ENCODE data around the gene MAN1C1. TPM values are rescaled to one million over a fixed set of nuclear protein-coding genes. Genes with fewer than 3 reads are reported as not detected.
"Not testable (repeated sequence)": the region's sequence is repeated elsewhere in the genome, so short reads cannot be mapped to it uniquely, and the experiment has no call there.

The MAN1C1 gene
- total RNA-seq, 1 experiment from 2014 or later = 1.6 TPM

DNA sequence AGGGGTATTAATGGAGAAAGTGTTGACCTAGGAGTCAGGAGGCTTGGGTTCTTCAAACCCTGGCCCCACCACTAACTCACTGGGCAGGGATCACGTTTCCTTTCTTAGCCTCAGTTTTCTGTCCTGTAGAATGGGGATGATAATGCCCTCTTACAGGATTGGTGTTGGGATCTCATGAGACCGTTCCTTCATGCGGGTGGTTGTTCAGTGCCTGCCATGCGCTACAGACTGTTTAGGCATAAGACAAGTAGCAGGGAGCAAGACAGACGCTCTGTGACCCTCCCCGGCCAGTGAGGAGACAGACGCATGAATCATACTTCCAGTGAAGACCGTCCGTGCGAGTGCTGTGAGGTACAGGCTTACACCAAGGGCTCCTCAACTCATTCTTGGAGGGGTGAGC lies 81.7 kb downstream of the MAN1C1 start:
- DNase-seq (ENCODE audit: low read depth) = peak; percentile 35

DNA sequence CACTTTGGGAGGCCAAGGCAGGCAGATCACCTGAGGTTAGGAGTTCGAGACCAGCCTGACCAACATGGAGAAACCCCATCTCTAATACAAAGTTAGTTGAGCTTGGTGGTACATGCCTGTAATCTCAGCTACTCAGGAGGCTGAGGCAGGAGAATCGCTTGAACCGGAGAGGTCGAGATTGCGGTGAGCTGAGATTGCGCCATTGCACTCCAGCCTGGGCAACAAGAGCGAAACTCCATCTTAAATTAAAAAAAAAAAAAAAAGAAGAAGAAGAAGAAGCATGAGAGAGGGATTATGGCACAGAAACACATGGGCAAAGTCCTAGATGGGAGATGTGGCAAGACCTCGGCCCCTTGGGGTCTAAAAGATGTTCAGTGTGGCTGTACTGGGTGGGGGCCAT lies 82.5 kb downstream of the MAN1C1 start:
- DNase-seq (ENCODE audit: low read depth) = not testable (repeated sequence)

DNA sequence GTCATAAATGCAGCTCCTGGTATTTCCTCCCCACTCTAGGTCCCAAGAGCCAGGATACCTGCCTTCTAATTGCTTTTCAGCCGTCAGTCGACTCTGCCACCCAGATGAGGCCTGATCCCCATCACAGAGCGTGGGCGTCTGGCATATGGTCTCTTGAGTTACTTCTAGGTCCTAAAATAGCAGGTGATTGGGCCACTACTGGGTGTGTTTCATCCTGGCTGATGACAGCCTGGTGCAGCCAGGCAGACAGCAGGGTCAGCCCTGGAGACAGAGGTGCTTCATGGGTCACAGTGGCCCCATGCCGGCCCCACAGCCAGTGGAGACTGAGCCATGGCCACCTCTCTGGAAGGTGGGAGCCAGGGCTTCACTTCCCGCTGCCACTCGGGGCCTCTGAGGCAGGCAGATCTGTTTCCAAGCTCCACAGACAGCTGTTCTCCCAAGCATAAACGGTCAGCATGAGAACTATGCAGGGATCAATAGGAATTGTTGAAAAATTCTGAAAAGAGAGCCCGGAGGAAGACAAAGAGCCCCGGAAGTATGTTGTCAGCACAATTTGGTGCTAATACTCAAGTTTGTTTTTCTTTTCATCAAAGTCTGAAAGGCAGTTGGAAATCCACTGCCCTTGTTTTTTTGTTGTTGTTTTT lies 83.0 kb downstream of the MAN1C1 start:
- no peak for DNase-seq (ENCODE audit: low read depth)

DNA sequence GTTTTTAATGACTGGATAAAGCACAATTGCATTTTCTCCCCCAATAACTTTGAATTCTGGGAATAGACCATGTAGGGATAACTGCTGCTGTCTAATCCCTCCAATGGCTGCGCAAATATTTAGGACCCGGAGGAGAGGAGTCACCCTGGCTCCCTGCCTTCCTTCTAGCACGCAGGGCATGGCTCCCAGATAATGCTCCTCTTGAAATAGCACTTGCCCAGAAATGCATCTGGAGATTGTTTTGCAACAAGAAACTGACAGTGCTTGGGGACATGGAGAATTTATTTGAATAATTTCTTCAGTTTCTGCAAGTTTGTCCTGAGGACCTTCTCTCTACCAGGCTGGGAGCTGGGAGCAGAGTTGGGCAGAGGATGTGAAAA lies 83.5 kb downstream of the MAN1C1 start:
- DNase-seq (ENCODE audit: low read depth) = peak; percentile 53

DNA sequence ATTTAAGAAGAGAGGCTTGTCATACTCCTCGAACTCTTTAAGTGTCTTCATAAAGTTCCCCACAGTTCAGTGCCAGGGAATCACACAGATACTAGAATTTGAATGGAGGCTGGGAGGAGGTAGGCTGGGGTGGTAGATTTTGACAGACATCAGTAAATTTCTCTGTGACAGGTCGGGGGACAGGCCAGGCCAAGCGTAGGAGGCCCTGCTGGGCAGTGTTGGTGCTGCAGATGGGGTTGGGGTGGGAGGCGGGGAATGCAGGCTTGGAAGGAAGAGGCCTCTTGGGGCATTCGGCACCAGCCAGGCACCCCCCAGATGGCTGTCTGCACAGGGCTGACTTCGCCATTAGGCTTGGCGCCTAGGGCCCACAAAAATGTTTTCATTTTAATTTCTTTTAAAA lies 84.0 kb downstream of the MAN1C1 start:
- no peak for DNase-seq (ENCODE audit: low read depth)

DNA sequence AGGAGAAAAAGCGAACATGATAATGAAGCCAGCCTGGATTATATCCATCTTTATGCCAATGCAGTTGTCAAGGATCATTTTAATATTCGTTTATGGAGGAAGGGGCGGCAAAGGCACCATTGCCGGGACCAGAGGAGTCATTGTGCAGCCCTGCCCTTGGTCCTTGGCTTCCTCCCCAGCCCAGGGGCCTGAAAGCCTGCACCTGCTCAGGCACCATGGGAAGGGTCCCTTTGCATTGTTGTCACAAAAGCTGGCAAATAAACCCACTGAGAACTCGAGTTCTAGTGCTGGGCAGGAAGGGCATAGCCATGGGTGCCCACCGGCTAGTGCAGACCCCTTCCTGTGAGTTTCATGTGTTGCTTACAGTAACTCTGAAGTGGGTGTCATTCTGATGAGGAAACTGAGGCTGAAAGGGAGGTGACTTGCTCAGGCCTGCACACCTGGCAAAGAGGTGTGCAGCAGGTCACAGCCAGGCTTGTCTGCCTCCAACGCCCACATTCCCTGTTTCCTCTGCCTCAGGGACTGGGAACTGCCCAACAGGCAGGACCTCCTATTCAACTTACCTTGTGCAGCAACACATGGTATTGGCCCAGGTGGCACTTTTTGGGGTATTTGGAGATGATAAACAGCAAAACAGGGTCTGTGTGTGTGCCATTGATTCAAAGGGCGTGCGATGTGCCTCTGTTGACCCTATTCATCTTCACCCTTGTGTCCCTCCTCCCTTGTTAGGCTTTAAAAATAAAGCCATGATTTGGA lies 84.6 kb downstream of the MAN1C1 start:
- no peak for DNase-seq (ENCODE audit: low read depth)

DNA sequence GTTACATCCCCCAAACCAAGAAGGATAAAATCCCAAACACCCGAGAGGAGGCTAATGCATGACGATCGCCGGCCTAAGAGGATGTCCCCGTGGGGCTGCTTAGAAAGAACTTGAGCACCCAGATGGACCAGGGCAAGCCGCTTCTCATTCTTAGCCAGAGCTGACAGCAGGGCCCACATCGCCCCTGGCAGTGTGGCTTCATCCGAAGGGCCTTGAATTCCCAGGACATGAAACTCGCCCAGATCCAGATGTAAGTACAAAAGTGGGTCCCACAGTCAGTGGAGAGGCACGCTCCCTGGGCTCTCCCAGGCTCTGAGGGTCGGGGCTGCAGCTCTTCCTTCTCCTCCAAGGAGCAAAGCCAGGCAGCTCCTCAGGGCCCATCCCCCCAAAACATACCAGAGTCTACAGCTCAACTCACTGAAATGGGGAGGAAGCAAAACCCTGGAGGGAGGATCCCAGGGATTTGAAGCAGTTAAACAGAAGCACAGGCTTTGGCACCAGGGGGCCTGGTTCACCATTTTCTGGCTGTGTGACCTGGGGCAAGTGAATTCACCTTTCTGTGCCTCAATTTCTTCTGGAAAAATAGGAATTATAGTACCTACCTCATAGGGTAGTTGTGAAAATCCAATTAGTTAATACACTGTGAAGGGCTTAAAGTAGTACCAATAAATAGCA lies 85.6 kb downstream of the MAN1C1 start:
- DNase-seq (ENCODE audit: low read depth) = no peak

DNA sequence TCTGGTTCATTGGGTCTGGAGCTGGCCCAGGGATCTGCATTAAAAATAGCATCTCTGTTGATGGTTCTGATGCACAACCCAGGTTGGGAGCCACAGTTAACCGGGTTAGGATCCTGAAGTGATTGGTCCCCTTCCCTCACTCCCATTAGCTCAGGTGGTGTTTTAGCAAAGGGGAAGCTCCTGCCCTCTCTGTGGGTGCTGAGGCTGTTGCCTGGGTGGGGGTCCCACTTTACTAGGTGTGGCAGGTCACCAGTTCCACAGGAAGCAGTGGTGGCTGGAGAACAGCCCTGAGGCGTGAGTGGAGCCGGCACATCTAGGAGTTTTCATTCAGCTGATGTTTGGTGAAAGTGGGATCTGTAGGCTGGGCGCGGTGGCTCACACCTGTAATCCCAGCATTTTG lies 86.5 kb downstream of the MAN1C1 start:
- DNase-seq (ENCODE audit: low read depth) = no peak

DNA sequence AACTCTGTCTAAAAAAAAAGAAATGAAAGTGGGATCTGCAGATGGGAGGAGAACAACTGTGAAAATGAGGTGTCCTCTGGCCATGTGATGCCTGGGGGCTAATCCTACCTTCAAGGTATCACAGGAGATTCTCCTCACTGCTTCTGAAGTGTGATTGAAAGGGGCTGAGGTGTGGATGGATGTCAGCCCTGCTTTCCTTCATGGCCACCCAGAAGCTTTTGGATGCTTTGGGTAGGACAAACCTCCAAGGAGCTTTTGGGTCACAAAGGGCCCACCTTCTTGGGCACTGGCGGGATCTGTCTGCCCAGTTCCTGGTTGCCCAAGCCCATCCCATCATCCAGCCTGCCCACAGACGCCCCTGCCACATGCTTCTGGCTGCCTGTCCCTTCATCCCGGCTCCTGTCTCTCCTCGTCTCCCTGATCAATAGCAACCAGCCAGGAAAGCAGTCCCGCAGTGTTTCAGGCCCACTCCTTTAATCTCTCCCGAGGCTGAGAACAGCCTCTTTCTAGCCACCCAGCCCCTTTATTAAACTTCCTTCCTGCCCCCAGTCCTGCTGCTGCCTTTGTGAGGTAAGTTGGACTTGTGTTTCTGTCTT lies 87.2 kb downstream of the MAN1C1 start:
- DNase-seq (ENCODE audit: low read depth) = no peak

DNA sequence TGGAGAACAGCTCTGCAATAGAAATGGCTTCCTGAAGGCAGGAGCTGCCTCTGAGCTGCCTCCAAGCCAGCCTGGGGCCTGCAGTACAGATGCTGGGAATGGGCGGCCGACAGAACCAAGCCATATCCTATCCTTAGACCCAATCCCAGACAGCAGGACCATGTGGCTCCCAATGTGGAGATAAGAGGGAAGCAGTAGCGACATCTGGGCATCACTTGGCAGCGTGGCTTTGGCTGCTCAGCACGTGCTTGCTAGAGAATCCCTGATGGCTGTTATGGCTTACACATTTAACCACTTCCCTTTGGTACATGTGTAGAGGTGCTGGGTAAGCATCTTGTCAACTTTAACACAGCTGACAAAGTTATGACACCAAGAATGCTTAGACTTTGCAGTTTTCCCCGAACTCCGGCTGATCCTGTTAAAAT lies 87.7 kb downstream of the MAN1C1 start:
- DNase-seq (ENCODE audit: low read depth) = no peak

DNA sequence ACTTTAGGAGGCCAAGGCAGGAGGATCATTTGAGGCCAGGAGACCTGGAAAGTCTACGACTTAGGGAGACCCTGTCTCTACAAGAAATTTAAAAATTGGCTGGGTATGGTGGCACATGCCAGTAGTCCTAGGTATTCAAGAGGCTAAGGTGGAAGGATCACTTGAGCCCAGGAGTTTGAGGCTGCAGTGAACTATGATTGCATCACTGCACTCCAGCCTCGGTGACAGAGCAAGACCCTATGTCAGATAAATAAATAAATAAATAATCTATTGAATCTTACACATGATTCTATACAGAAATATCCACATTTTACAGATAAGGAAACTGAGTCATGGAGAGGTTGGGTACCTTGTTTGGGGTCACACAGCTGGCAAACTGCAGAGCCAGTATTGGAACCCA lies 89.1 kb downstream of the MAN1C1 start:
- DNase-seq (ENCODE audit: low read depth) = no peak

DNA sequence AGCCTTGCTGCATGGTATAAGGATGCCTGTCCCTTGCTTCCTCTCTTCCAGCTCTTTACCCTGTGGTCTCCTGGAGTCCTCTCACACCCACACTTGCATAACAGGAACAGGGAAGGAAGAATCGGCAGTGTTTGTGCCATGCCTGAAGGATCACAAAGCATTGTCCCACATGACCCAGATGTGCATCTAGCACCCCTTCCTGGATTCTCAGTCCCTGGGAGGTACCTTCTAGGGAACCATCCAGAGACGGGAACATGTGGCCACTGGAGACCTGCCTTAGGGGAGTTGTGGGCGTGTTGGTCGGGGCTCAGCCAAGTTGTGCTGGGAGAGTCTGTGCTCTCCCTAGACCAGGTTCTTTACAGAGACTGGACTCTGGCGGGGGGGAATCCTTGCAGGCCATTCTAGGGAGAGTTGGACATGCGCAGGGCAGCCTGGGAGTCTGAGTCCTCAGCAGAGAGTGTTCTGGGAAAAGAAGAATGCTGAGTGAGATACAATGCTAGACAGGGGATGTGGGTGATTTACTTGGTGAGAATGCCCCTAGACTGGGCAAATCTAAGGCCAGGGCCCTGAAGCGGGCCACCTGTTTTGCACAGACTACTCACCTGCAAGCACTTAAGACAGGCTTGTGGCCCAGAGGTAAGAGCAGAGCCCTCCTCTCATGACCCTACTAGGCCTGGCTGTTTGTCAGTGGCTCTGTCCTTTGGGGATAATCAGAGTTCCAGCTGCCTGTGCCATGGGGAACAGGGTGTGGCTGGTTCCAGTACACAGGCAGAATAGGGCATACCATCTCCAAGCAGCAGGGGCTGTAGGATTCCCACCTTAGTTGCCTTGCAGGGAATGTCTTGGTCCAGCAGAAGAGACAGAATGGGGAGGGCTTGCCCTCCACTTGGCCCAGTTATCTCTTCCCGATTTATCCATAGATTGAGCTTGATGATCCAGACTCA lies 89.8 kb downstream of the MAN1C1 start:
- DNase-seq (ENCODE audit: low read depth) = peak; percentile 39

DNA sequence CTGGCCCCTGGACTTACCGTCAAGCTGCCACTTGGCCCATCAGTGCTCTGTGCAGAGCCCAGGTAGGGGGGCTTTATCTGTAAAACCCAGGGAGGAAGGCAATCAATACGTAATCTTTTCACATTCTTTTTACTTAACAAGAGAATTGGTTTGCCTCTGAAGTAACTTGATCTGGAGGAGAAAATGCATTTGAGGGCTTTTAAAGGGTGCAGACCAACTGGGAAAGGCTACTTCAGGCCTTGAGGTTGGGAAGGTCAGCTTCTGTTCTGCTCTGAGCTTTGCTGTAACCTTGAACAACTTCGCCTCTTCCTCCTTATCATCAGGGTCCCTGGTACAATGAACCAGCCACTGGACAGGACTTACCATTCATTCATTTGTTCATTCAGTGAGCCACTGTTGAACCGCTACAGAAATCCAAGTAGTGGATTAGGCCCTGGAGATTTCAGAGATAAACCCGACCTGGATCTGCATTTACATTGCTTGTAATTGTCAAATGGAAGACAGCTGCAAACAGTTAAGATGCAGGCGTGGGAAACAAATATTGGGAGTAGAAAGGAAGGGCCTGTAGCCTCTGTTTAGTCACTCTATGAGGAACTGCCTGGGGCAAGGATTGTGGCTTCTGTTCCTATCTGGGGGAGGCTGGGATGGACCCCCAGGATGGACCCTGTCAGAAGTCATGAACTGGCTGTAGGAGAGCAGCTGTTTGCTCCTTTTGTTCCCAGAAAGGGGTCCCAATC lies 90.9 kb downstream of the MAN1C1 start:
- peak; percentile 96 for DNase-seq (ENCODE audit: low read depth)

DNA sequence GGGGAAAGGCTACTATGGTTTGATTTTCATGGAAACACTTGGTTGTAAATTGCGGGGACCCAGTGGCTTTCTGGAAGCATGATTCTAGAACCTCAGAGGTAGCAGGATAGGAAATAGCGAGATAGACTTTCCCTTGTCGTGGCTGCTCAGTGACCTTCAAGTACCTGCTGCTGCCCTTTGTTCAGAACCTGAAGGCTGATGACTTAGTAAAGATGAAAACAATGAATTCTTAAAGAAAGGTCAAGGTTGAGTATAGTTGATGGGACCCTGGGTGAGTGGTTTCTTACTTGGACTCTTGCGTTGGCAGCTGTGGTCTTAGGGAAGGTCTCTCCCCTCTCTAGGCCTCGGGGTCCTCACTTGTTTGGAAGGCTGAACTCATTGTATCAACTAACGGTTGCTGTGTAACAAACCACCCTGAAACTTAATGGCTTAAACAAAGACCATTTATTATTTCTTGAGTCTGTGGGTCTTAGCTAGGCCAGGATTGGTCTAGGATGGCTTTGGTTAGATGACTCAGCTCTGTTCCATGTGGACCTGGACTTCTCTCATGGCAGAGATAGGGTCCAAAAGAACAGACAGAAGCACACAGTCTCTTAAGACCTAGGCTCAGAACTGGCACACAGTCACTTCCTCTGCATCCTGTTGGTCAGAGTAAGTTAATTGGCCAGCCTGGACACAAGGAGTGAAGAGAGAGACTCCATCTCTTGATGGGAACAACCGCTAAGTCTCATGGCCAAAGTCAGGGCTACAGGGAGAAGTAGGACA lies 94.2 kb downstream of the MAN1C1 start:
- DNase-seq (ENCODE audit: low read depth) = peak; percentile 53

DNA sequence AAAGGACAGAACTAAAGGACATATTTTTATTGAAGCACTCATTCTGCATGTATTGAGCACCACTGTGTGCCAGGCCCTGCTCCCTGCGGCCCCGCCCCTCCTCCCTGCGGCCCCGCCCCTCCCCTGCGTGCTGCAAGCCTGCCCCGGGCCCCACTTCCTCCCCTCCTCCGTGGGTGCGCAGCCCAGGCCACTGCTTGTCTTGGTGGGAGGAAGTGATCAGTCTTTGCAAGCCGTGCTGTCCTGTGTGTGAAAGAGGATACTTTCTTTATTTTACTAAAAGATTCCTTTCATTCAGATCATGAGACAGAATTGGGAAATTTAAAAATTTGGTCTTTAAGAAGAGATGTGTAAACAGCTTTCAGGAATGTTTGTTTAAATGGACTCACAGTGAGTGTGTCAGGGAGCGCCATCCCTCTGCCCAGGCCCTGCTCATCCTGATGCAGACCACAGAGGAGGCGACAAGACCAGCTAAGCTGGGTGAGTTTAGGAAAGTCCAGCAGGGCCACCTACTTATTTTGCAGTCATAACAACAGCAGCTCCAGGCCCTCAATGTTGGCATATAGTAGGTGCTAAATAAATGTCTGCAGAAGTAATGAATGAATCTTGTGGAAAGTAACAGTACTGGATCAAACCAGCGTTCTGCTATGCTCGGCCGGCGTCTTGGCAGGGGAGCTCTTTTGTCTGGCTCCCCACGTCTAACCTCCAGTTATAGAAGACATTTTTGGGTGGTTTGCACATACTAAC lies 95.1 kb downstream of the MAN1C1 start:
- DNase-seq (ENCODE audit: low read depth) = peak; percentile 40

DNA sequence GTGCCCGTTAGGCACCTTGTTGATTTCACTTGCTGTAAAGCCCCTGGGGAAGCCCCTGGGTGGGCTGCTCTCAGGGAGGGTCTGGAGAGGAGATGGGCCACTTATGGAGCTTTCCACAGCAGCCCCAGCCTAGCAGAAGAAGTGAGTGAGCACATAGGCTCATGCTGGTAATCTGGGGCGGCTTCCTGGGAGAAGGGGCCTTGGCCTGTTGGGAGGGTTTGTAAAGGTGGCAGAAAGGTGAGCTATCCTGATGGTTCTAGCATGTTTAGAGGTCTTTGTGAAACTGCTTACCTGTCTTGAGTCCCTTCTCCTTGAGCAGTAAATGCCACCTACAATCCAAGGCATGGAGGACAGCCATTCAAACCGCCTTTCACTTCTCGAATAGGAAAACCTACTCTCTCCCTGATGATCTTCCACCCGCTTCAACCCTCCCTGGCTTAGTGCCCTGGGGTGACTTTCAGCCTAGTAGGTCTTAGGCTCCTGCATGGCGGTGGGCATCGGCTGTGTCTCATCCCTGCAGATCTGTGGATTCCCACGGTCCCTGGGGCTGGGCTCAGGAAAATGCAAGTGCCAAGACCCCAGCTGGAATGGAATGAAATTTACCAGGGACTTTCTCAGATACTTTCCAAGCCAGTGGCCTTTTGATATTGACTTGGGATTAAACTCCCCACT lies 95.8 kb downstream of the MAN1C1 start:
- DNase-seq (ENCODE audit: low read depth) = no peak

DNA sequence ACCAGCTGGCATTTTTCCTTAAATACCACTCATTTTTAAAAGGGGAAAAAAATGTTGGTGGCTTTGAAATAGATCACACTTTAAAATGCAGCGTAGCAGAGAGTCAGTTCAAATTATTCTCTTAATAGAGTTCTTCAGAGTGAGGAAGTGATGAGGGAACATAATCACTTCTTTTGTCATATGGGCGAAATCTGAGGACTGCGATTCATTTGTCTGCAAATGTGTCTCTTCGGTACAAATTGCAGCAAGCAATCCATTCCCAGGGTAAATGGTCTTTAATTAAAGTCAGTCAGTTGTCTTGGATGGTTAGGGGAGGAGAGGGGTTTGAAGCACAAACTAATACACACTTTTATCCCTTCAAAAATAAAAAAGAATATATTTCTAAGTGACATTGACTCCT lies 97.4 kb downstream of the MAN1C1 start:
- no peak for DNase-seq (ENCODE audit: low read depth)

DNA sequence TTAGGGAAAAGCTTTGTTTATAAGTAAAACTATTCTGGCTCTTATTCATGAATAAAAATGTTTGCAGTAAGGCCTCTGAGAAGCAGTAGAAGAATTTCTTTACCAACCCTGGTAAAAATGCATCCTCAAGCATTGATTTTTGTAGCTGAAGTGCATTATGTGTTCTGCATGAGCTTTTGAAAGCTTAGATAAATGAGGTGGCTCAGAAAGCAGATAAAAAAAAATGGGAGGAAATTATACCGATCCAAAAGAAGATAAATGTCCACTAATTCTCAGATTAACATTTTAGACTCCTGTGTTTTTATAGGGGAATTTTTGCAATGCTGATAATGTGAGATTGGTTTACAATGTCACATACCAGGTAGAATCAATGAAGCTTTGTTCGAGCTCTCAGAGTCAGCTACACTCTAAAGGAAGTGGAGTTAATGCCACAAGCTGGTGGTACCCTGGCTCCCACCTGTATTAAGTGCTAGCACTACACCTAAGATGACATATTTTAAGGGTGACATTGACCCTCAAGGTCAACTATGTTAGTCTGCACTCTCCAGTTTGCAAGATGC lies 97.9 kb downstream of the MAN1C1 start:
- DNase-seq (ENCODE audit: low read depth) = no peak

Data from RPMI7951 (cell line).